GM12878 (cell line): ENCODE measurements around the gene DUSP8. TPM values are rescaled to one million over a fixed set of nuclear protein-coding genes. Genes with fewer than 3 reads are reported as not detected.

Experiments
- ATAC-seq: fragments of 200-7000 bp; cut with Tn5 transposase; 3 replicates; pipeline ENCODE4 v1.9.1; 2020; ENCODE audit warnings: mild to moderate bottlenecking, moderate library complexity
- BruUV-seq: library from RNA; stranded (reverse); fragments of 400-500 nt; replicated peaks from 2 replicates; lab custom pipeline; 2021; lab: Mats Ljungman, UMichigan
- CTCF ChIA-PET: fragments of 300-600 bp; sonication (Branson Sonifier 250); formaldehyde crosslinking; extraction: SDS; loops from one replicate; lab custom pipeline; 2021; ENCODE audit warnings: inconsistent platforms; lab: Yijun Ruan, JAX
- POLR2A ChIA-PET: fragments of 350-600 bp; formaldehyde crosslinking; extraction: SDS; loops from one replicate; lab custom pipeline; 2021; ENCODE audit warnings: inconsistent platforms; lab: Charles Lee
- RAD21 ChIA-PET: fragments of 300-600 bp; sonication (Branson Sonifier 250); formaldehyde crosslinking; loops from one replicate; lab custom pipeline; 2023; ENCODE audit warnings: antibody characterized with exemption; ENCODE audit not compliant: unreplicated experiment; lab: Charles Lee
- SMC1A ChIA-PET: fragments of 300-600 bp; sonication (Branson Sonifier 250); formaldehyde crosslinking; loops from one replicate; lab custom pipeline; 2023; ENCODE audit not compliant: unreplicated experiment, uncharacterized antibody; lab: Charles Lee
- DNase-seq: peaks from one replicate; pipeline ENCODE4 v3.0.0-alpha.2; 2011; ENCODE audit warnings: low read depth, low spot score
- FAIRE-seq: peaks from 3 replicates; lab custom pipeline; 2011; peaks lifted over from hg19 to GRCh38; lab: Jason Lieb, UNC
- H2AFZ ChIP-seq: 2 replicates; pipeline ENCODE4 v1.6.0; 2011; ENCODE audit warnings: low read depth, low read length, control low read depth; ENCODE audit not compliant: control insufficient read depth
- H3K27ac ChIP-seq: 2 replicates; pipeline ENCODE4 v1.5.1; 2011; ENCODE audit warnings: control low read depth; ENCODE audit not compliant: control insufficient read depth, insufficient read depth
- H3K27me3 ChIP-seq, 2 experiments: replicated peaks in 1 of 2; 2 replicates each; pipeline versions ENCODE4 v1.6.0 to v1.6.1; 2011; ENCODE audit warnings: low read length in 1 of 2; ENCODE audit not compliant: control insufficient read depth in 2 of 2, insufficient read depth in 2 of 2
- H3K36me3 ChIP-seq, 2 experiments: 2 replicates each; pipeline ENCODE4 v1.5.1; 2011; ENCODE audit warnings: low read length in 1 of 2; ENCODE audit not compliant: control insufficient read depth in 2 of 2, insufficient read depth in 2 of 2
- H3K4me1 ChIP-seq: 2 replicates; pipeline ENCODE4 v1.6.1; 2011; ENCODE audit warnings: mild to moderate bottlenecking, low read length, moderate library complexity, mixed read lengths; ENCODE audit not compliant: control insufficient read depth, insufficient read depth
- H3K4me2 ChIP-seq: 2 replicates; pipeline ENCODE4 v1.6.0; 2011; ENCODE audit warnings: control low read depth; ENCODE audit not compliant: control insufficient read depth, insufficient read depth
- H3K4me3 ChIP-seq: fragments of 200-600 bp; sonication (generic); 2 replicates; pipeline ENCODE4 v1.5.1; 2016
- H3K79me2 ChIP-seq: 2 replicates; pipeline ENCODE4 v1.6.0; 2011; ENCODE audit warnings: low read length; ENCODE audit not compliant: control insufficient read depth, insufficient read depth
- H3K9ac ChIP-seq: 2 replicates; pipeline ENCODE4 v1.8.0; 2011; ENCODE audit warnings: low read length, control low read depth, mixed read lengths; ENCODE audit not compliant: control insufficient read depth, insufficient read depth
- H3K9me3 ChIP-seq: replicated peaks from 3 replicates; pipeline ENCODE4 v1.5.1; 2011; ENCODE audit warnings: mild to moderate bottlenecking, low read length; ENCODE audit not compliant: control insufficient read depth, insufficient read depth
- H4K20me1 ChIP-seq: 2 replicates; pipeline ENCODE4 v1.6.0; 2011; ENCODE audit not compliant: control insufficient read depth, insufficient read depth
- CBFB ChIP-seq: IDR thresholded peaks from 2 replicates; pipeline ENCODE4 v1.6.1; 2016; ENCODE audit warnings: antibody characterized with exemption, low read depth
- GATAD2B ChIP-seq: fragments of 450-650 bp; conservative IDR thresholded peaks from 2 replicates; pipeline ENCODE4 v1.6.1; 2017; ENCODE audit warnings: low read depth, mild to moderate bottlenecking, moderate library complexity
- IKZF2 ChIP-seq, 2 experiments: fragments of 450-650 bp; IDR thresholded peaks; 2 replicates each; pipeline ENCODE4 v1.6.1; 2017; ENCODE audit warnings: mild to moderate bottlenecking in 2 of 2, moderate library complexity in 2 of 2
- IRF4 ChIP-seq: IDR thresholded peaks from 2 replicates; pipeline ENCODE4 v1.6.1; 2011; ENCODE audit warnings: low read depth, low read length
- KLF5 ChIP-seq: fragments of 450-650 bp; IDR thresholded peaks from 2 replicates; pipeline ENCODE4 v1.6.1; 2014; ENCODE audit warnings: mild to moderate bottlenecking; ENCODE audit not compliant: partially characterized antibody
- MEF2A ChIP-seq: IDR thresholded peaks from 2 replicates; pipeline ENCODE4 v1.6.1; 2011; ENCODE audit warnings: low read depth, mild to moderate bottlenecking, low read length, moderate library complexity; ENCODE audit not compliant: insufficient read depth
- NKRF ChIP-seq: fragments of 450-650 bp; conservative IDR thresholded peaks from 2 replicates; pipeline ENCODE4 v1.6.1; 2017; ENCODE audit warnings: mild to moderate bottlenecking, moderate library complexity
- PAX5 ChIP-seq: IDR thresholded peaks from 2 replicates; pipeline ENCODE4 v1.6.1; 2011; ENCODE audit warnings: low read depth, low read length, borderline replicate concordance
- RCOR1 ChIP-seq: conservative IDR thresholded peaks from 2 replicates; pipeline ENCODE4 v1.6.1; 2012; ENCODE audit warnings: low read depth, low read length, improper control_type of control experiment
- REST ChIP-seq: IDR thresholded peaks from 2 replicates; pipeline ENCODE4 v1.6.1; 2012; ENCODE audit warnings: mild to moderate bottlenecking, low read depth, low read length
- USF1 ChIP-seq: IDR thresholded peaks from 2 replicates; pipeline ENCODE4 v1.6.1; 2011; ENCODE audit warnings: borderline replicate concordance, low read depth, mild to moderate bottlenecking, moderate library complexity, mixed read lengths, low read length; ENCODE audit not compliant: insufficient read depth; ENCODE audit errors: extremely low read length
- ZZZ3 ChIP-seq: IDR thresholded peaks from 2 replicates; pipeline ENCODE4 v1.6.1; 2011; ENCODE audit warnings: low read depth; ENCODE audit not compliant: control insufficient read depth, insufficient read length
- WGBS: methylation state at CpG from one replicate; pipeline ENCODE4 v1.1.6; 2016; ENCODE audit warnings: low lambda C conversion rate; ENCODE audit not compliant: insufficient replicate concordance, insufficient coverage; ENCODE audit errors: missing lambda C conversion rate; 5-methylcytosine and 5-hydroxymethylcytosine counted together
- in situ Hi-C: fragments of 300-500 bp; cut with MboI; formaldehyde crosslinking; loops from 9 replicates; pipeline ENCODE4 v1.14.3; 2018; ENCODE audit warnings: mixed read lengths
- intact Hi-C: fragments of 100-400 bp; cut with micrococcal nuclease; formaldehyde crosslinking; loops from one replicate; pipeline ENCODE4 v1.14.2; 2022; ENCODE audit not compliant: unreplicated experiment
- polyA plus RNA-seq, 11 experiments: library from polyadenylated mRNA; depleted of rRNA in 4 of 11; unstranded in 6 of 11; stranded (reverse) in 5 of 11; fragments of >200 nt; fragmentation: Nextera tagmentation in 4 of 11; fragmentation: Illumina TruSeq in 1 of 11; extraction: Ambion mirVana in 4 of 11; extraction: Trizol in 1 of 11; gene quantifications; 1 replicate in 1 of 11; 2 replicates in 10 of 11; pipeline versions ENCODE4 v1.2.1 to v1.2.3, GENCODE V29; 2011 to 2016; ENCODE audit warnings: inconsistent platforms in 2 of 11, missing spikeins in 2 of 11, low read depth in 1 of 11
- total RNA-seq, 4 experiments: library from RNA; depleted of rRNA in 3 of 4; stranded (reverse); fragments of >200 nt in 3 of 4; fragmentation: Illumina TruSeq in 1 of 4; extraction: Trizol in 1 of 4; gene quantifications; 2 replicates each; pipeline versions ENCODE4 v1.2.1 to v1.2.3, GENCODE V29; 2013 to 2021
- TF ChIP-seq, protein P1 (sequence below): fragments of 450-650 bp; formaldehyde crosslinking; IDR thresholded peaks from 2 replicates; pipeline ENCODE4 v1.4.0; 2020; ENCODE audit warnings: mild to moderate bottlenecking, moderate library complexity

The DUSP8 gene
- total and polyA plus RNA-seq, 10 of the 15 experiments (the other 5 are each of a cell fraction or from before 2014, with no cell fraction given) = 0.04 to 1.7 (median 0.26) TPM; not detected in 6

- TF ChIP-seq USF1 (no peak), ZZZ3 (no peak), KLF5 (no peak), REST (no peak), GATAD2B (no peak), MEF2A (no peak), PAX5 (no peak)
- TF ChIP-seq, all 136 proteins: peak for 0
Measured at GRCh38 chr11:1600626-1601025, 28.6 kb upstream of the DUSP8 start (continued).

- ChIA-PET CTCF (interaction anchor here (1.2 kb wide), 1 partner anchor 15 kb away, joined by 3 read pairs; no protein-coding TSS in a partner anchor), POLR2A (no interaction called here), SMC1A (interaction anchor here (1.8 kb wide), 1 partner anchor 28 kb away, joined by 4 read pairs; no protein-coding TSS in a partner anchor), RAD21 (no interaction called here)
- 20% methylated on average over 6 of the region's 6 CpGs for WGBS
- no TSS peak for BruUV-seq
- no peaks in the 10 kb centered on the region for H3K4me1 ChIP-seq
- H3K36me3 ChIP-seq = no peaks in the 10 kb centered on the region
- no peak overlapping the region for H2AFZ ChIP-seq
- DNase-seq (no peak), ATAC-seq (no peak), FAIRE-seq (no peak)
- H3K27ac ChIP-seq = no peak overlapping the region
- H3K4me3 ChIP-seq = no peak overlapping the region
- no peak overlapping the region for H3K9ac ChIP-seq
- H3K4me2 ChIP-seq = no peak overlapping the region
- H3K9me3 ChIP-seq = no peaks in the 10 kb centered on the region
- no peaks in the 10 kb centered on the region for H4K20me1 ChIP-seq
- intact Hi-C loops = no loop called here
- no peaks in the 10 kb centered on the region for H3K79me2 ChIP-seq
- in situ Hi-C loops = no loop called here
- no peaks in the 10 kb centered on the region; a peak in 2 of 4 replicates for H3K27me3 ChIP-seq
- TF ChIP-seq RCOR1 = no peak
- TF ChIP-seq CBFB = no peak
- TF ChIP-seq, protein P1, sequence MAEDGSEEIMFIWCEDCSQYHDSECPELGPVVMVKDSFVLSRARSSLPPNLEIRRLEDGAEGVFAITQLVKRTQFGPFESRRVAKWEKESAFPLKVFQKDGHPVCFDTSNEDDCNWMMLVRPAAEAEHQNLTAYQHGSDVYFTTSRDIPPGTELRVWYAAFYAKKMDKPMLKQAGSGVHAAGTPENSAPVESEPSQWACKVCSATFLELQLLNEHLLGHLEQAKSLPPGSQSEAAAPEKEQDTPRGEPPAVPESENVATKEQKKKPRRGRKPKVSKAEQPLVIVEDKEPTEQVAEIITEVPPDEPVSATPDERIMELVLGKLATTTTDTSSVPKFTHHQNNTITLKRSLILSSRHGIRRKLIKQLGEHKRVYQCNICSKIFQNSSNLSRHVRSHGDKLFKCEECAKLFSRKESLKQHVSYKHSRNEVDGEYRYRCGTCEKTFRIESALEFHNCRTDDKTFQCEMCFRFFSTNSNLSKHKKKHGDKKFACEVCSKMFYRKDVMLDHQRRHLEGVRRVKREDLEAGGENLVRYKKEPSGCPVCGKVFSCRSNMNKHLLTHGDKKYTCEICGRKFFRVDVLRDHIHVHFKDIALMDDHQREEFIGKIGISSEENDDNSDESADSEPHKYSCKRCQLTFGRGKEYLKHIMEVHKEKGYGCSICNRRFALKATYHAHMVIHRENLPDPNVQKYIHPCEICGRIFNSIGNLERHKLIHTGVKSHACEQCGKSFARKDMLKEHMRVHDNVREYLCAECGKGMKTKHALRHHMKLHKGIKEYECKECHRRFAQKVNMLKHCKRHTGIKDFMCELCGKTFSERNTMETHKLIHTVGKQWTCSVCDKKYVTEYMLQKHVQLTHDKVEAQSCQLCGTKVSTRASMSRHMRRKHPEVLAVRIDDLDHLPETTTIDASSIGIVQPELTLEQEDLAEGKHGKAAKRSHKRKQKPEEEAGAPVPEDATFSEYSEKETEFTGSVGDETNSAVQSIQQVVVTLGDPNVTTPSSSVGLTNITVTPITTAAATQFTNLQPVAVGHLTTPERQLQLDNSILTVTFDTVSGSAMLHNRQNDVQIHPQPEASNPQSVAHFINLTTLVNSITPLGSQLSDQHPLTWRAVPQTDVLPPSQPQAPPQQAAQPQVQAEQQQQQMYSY (CRISPR knock-in tag) = no peak
- TF ChIP-seq IKZF2 (IDR thresholded peaks at IDR 0.05) = no peak
- TF ChIP-seq IRF4 = no peak
- no peak for TF ChIP-seq NKRF
Measured at GRCh38 chr11:1598816-1599215, 26.7 kb upstream of the DUSP8 start.
